CD4-positive, alpha-beta memory T cell (primary cell): ENCODE measurements around the gene KIF9. TPM values are rescaled to one million over a fixed set of nuclear protein-coding genes. Genes with fewer than 3 reads are reported as not detected.

Source experiments
- CTCF ChIA-PET: fragments of 350-600 bp; sonication (Branson Sonifier 250); formaldehyde crosslinking; loops from one replicate; lab custom pipeline; 2021; ENCODE audit warnings: inconsistent platforms; ENCODE audit not compliant: partially characterized antibody; lab: Charles Lee
- POLR2A ChIA-PET: fragments of 350-600 bp; sonication (Branson Sonifier 250); formaldehyde crosslinking; loops from one replicate; lab custom pipeline; 2021; ENCODE audit not compliant: partially characterized antibody; lab: Charles Lee
- DNase-seq, 5 donors: peaks; one replicate each; pipeline versions ENCODE4 v3.0.0 to v3.0.0-alpha.2; 2020 to 2022; ENCODE audit warnings: mixed read lengths in 1 of 5
- H3K27ac ChIP-seq: one replicate; pipeline ENCODE4 v1.7.0; 2013; ENCODE audit warnings: low read depth, low read length
- H3K27me3 ChIP-seq: 2 replicates; pipeline ENCODE4 v1.7.0; 2013; ENCODE audit warnings: mild to moderate bottlenecking, low read length, moderate library complexity; ENCODE audit not compliant: insufficient read depth
- H3K36me3 ChIP-seq: 2 replicates; pipeline ENCODE4 v1.7.0; 2013; ENCODE audit warnings: mild to moderate bottlenecking, low read length, moderate library complexity; ENCODE audit not compliant: insufficient read depth
- H3K4me1 ChIP-seq: 2 replicates; pipeline ENCODE4 v1.7.0; 2013; ENCODE audit warnings: mild to moderate bottlenecking, low read length, moderate library complexity; ENCODE audit not compliant: insufficient read depth
- H3K4me3 ChIP-seq, 2 donors: one replicate each; pipeline ENCODE4 v1.7.0; 2013; ENCODE audit warnings: low read length in 2 of 2, mild to moderate bottlenecking in 1 of 2
- H3K9me3 ChIP-seq, 2 donors: one replicate each; pipeline ENCODE4 v1.7.0; 2013; ENCODE audit warnings: low read length in 2 of 2, control low read depth in 1 of 2; ENCODE audit not compliant: control insufficient read depth in 1 of 2
- H3K27ac Mint-ChIP-seq, 7 donors: one replicate each; pipeline ENCODE4 v1.8.0; 2020 to 2021; ENCODE audit warnings: mixed read lengths in 7 of 7, mild to moderate bottlenecking in 6 of 7, inconsistent platforms in 3 of 7, moderate library complexity in 3 of 7
- H3K27me3 Mint-ChIP-seq, 2 donors: one replicate each; pipeline ENCODE4 v1.8.0; 2020 to 2021; ENCODE audit warnings: mixed read lengths in 2 of 2
- H3K36me3 Mint-ChIP-seq, 2 donors: one replicate each; pipeline ENCODE4 v1.8.0; 2020 to 2021; ENCODE audit warnings: mixed read lengths in 2 of 2, inconsistent platforms in 1 of 2, mild to moderate bottlenecking in 1 of 2
- H3K4me1 Mint-ChIP-seq, 4 donors: one replicate each; pipeline ENCODE4 v1.8.0; 2020 to 2021; ENCODE audit warnings: mixed read lengths in 4 of 4, mild to moderate bottlenecking in 1 of 4
- H3K4me3 Mint-ChIP-seq, 8 donors: one replicate each; pipeline ENCODE4 v1.8.0; 2020 to 2021; ENCODE audit warnings: mixed read lengths in 8 of 8, mild to moderate bottlenecking in 7 of 8, moderate library complexity in 6 of 8, inconsistent platforms in 3 of 8
- H3K9me3 Mint-ChIP-seq, 8 donors: one replicate each; pipeline ENCODE4 v1.8.0; 2020 to 2021; ENCODE audit warnings: mixed read lengths in 8 of 8, mild to moderate bottlenecking in 5 of 8, inconsistent platforms in 3 of 8, moderate library complexity in 1 of 8
- intact Hi-C: fragments of 100-400 bp; cut with micrococcal nuclease; formaldehyde crosslinking; loops from one replicate; pipeline ENCODE4 v1.15.1; 2023
- polyA plus RNA-seq, 2 donors: library from polyadenylated mRNA; unstranded; fragments of 300-500 nt; fragmentation: Illumina TruSeq; gene quantifications; one replicate each; pipeline ENCODE4 v1.2.3, GENCODE V29; 2021
- total RNA-seq, 2 experiments: library from RNA; stranded (reverse); gene quantifications; one replicate each; pipeline ENCODE4 v1.2.3, GENCODE V29; 2021

The KIF9 gene, protein sequence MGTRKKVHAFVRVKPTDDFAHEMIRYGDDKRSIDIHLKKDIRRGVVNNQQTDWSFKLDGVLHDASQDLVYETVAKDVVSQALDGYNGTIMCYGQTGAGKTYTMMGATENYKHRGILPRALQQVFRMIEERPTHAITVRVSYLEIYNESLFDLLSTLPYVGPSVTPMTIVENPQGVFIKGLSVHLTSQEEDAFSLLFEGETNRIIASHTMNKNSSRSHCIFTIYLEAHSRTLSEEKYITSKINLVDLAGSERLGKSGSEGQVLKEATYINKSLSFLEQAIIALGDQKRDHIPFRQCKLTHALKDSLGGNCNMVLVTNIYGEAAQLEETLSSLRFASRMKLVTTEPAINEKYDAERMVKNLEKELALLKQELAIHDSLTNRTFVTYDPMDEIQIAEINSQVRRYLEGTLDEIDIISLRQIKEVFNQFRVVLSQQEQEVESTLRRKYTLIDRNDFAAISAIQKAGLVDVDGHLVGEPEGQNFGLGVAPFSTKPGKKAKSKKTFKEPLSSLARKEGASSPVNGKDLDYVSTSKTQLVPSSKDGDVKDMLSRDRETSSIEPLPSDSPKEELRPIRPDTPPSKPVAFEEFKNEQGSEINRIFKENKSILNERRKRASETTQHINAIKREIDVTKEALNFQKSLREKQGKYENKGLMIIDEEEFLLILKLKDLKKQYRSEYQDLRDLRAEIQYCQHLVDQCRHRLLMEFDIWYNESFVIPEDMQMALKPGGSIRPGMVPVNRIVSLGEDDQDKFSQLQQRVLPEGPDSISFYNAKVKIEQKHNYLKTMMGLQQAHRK
- total RNA-seq, result 1 to 10 TPM; 2.3 to 3.2 TPM
- polyA plus RNA-seq, result 1 to 10 TPM; 3.8 to 4.4 TPM

DNA sequence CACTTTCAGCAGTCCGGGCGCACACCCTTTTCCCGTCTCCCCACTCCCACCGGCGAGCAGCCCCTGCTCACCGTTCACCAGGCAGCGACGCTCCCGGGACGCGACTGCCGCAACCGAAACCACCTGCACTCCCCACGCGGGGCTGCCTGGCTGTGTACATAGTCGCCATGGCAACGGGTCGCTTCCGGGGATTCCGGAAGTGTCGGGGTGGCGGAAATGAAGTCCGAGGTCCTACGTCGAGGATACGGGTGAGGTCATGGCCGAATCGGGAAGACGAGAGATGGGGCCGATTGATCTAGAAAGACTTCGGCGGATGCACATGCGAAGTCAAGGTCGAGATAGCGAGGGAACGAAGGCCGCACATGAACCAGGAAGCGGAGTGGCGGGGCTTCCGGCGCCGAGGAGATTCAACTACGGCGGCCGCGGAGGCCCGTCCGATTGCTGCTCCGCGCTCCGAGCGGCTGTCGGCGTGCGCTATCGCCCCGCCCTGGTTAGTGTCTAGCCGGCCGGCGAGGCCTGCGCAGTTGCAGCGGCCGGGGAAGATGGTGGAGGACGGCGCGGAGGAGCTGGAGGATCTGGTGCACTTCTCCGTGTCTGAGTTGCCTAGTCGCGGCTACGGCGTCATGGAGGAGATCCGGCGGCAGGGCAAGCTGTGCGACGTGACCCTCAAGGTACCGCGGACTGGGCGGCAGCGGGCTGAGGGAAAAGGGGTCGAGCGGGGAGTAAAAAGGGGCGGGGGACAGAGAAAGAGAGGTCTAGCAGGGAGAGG lies at the start of gene KIF9, which contains the start of gene KLHL18:
Gene KIF9 (minus strand): TSS at position 376 of the 769 bp plus-strand sequence. CDS start 5,425 bp downstream, outside the sequence.
Gene KLHL18 (plus strand): TSS at position 521 of the 769 bp plus-strand sequence. CDS start 22 bp downstream, at position 543.
- no peaks in the 10 kb centered on the region for H3K9me3 ChIP-seq
- H3K27ac Mint-ChIP-seq, result peak within 1 kb of the TSS; percentile 98 to 100 (median 100)
- ChIA-PET POLR2A (interaction anchor here (0.5 to 3.2 kb wide), 9 partner anchors 8 to 295 kb away, joined by 3 to 27 read pairs (median 5); partner anchors contain the start of genes PTPN23 and SETD2), CTCF (interaction anchor here (0.6 to 2.7 kb wide), 4 partner anchors 9 to 365 kb away, joined by 3 to 7 read pairs (median 5); partner anchors contain the start of gene SETD2)
- no peaks in the 10 kb centered on the region for H3K36me3 ChIP-seq
- peaks cover 40% of the 10 kb centered on the region for H3K4me1 ChIP-seq
- H3K4me3 Mint-ChIP-seq, result peak within 1 kb of the TSS; percentile 95 to 100 (median 98)
- no peaks in the 10 kb centered on the region for H3K27me3 Mint-ChIP-seq
- H3K27me3 ChIP-seq, result no peaks in the 10 kb centered on the region
- peaks cover 0 to 26% of the 10 kb centered on the region in 2 donors for H3K36me3 Mint-ChIP-seq
- intact Hi-C loops, result loop anchor here (1.0 to 5.0 kb wide), 5 partner anchors 98 to 306 kb away; partner anchors contain the start of genes CCDC12, ELP6 and SETD2
- H3K4me1 Mint-ChIP-seq, result peaks cover 19 to 54% (median 38%) of the 10 kb centered on the region in 4 donors
- H3K9me3 Mint-ChIP-seq, result peaks cover 0 to 4% (median 0%) of the 10 kb centered on the region in 8 donors
- peak within 1 kb of the TSS; percentile 95 for H3K27ac ChIP-seq
- peak within 1 kb of the TSS; percentile 94 to 99 for H3K4me3 ChIP-seq
- DNase-seq, result peak; percentile 97 to 98 (median 98)

DNA sequence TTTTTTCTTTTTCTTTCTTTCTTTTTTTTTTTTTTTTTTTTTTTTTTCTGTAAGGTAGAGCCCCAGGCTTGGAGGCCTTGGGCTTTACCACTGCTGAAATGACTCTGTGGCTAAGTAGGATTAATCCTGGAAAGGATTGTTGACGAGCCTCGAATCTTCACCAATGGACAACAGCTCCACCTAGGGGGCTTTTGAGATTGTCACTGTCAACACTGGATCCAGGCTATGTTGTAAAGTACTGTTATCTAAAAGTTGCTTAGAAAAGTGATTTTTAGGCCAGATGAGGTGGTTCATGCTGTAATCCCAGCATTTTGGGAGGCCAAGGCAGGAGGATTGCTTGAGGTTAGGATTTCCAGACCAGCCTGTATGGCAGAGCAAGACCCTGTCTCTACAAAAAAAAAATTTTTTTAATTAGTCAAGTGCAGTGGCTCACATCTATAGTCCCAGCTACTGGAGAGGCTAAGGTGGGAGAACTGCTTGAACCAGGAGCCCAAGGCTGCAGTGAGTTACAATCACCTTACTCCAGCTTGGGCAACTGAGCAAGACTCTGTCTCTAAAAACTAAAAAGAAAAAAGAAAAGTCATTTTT lies 41.8 kb upstream of the KIF9 start:
- H3K27ac ChIP-seq, result no peak overlapping the region
- peak; percentile 47 to 63 (median 48) for DNase-seq
- intact Hi-C loops, result loop anchor here (1.0 to 10.0 kb wide), 4 partner anchors 160 to 619 kb away; partner anchors contain the start of gene SETD2
- H3K27me3 ChIP-seq, result no peaks in the 10 kb centered on the region
- H3K4me3 ChIP-seq, result no peak overlapping the region
- CTCF ChIA-PET, result interaction anchor here (0.6 to 3.3 kb wide), 23 partner anchors 11 to 621 kb away, joined by 3 to 28 read pairs (median 3); partner anchors contain the start of gene SETD2
- H3K36me3 Mint-ChIP-seq, result peaks cover 33 to 60% of the 10 kb centered on the region in 2 donors
- POLR2A ChIA-PET, result interaction anchor here (0.6 to 1.3 kb wide), 3 partner anchors 63 to 184 kb away, joined by 3 to 4 read pairs (median 4); partner anchors contain the start of gene SETD2
- no peaks in the 10 kb centered on the region for H3K9me3 ChIP-seq
- H3K27ac Mint-ChIP-seq, result peak overlapping the region in 1 of 7 donors; percentile 37
- H3K4me3 Mint-ChIP-seq, result no peak overlapping the region
- H3K9me3 Mint-ChIP-seq, result no peaks in the 10 kb centered on the region
- no peaks in the 10 kb centered on the region for H3K4me1 ChIP-seq
- no peaks in the 10 kb centered on the region for H3K27me3 Mint-ChIP-seq
- H3K36me3 ChIP-seq, result peaks cover 36% of the 10 kb centered on the region
- peaks cover 0 to 5% (median 1%) of the 10 kb centered on the region in 4 donors for H3K4me1 Mint-ChIP-seq

DNA sequence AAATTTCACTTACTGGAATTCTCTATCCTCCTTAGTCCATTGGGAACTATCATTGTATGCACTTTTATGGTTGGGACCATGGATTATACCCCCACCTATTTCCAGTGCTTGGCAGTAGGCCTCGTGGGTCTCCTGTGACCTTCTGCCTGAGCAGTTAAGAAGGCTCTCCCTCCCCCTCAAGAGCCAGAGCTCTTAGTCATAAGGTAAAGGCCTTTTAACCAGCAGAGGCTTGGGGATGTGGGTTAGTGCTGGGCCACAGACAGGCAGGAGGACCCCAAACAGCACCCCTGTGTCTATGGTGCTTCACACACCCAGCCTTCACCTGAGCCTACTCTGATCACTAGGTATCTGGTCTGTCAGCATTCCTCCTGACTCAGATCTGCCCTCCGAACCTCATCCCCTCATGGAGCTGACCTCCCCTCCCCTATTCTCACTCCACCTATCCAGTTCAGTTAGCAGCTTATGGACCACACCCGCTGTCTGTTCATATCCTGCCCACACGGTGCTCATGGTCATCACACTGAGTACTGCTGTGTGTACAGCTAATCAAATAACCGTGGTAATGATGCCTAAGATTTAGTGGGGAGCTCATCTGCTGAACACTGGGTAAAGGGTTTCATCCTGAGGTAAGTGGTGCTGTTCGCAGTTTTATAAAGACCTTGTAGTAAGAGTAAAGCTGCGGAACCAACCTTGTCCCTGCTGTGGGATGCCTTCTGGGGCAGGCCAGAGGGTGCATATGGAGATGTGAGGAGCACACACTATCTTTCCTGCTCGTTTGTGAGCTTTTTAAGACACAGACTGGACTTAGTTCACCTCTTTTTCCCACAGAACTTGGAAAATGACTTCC lies 41.1 kb upstream of the KIF9 start:
- intact Hi-C loops, result loop anchor here (1.0 to 10.0 kb wide), 4 partner anchors 159 to 618 kb away; partner anchors contain the start of gene SETD2
- Histone ChIP-seq H3K4me3 (no peak overlapping the region), H3K9me3 (no peaks in the 10 kb centered on the region), H3K36me3 (peaks cover 42% of the 10 kb centered on the region), H3K4me1 (no peaks in the 10 kb centered on the region), H3K27ac (no peak overlapping the region), H3K27me3 (no peaks in the 10 kb centered on the region)
- peaks cover 32 to 64% of the 10 kb centered on the region in 2 donors for H3K36me3 Mint-ChIP-seq
- CTCF ChIA-PET, result interaction anchor here (0.6 to 3.3 kb wide), 24 partner anchors 8 to 620 kb away, joined by 3 to 28 read pairs (median 4); partner anchors contain the start of gene SETD2
- no peaks in the 10 kb centered on the region for H3K9me3 Mint-ChIP-seq
- POLR2A ChIA-PET, result interaction anchor here (0.7 to 1.3 kb wide), 3 partner anchors 45 to 183 kb away, joined by 3 to 4 read pairs (median 3); partner anchors contain the start of gene SETD2
- no peak overlapping the region for H3K4me3 Mint-ChIP-seq
- peaks cover 0 to 5% (median 1%) of the 10 kb centered on the region in 4 donors for H3K4me1 Mint-ChIP-seq
- H3K27ac Mint-ChIP-seq, result peak overlapping the region in 5 of 7 donors; percentile 36 to 89 (median 57)
- DNase-seq, result no peak
- H3K27me3 Mint-ChIP-seq, result no peaks in the 10 kb centered on the region

DNA sequence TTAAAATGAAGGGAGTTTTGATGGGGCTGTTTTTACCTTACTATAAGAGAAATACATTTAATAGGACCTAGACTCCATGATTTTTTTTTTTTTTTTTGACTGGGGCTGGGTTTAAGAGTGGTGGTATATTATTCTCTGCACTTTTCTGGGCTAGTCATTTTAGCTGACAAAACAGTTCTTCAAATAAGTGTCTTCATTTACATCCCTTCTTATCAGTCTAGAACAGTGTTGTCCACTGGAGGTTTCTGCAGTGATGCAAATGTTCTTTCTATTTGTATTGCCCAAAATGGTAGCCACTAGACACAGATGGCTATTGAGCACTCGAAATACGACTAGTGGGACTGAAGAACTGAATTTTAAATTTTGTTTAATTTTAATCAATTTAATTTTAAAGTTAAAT lies 37.4 kb upstream of the KIF9 start:
- H3K27me3 Mint-ChIP-seq, result no peaks in the 10 kb centered on the region
- DNase-seq, result no peak
- H3K27me3 ChIP-seq, result no peaks in the 10 kb centered on the region
- POLR2A ChIA-PET, result no interaction called here
- no peaks in the 10 kb centered on the region for H3K4me1 ChIP-seq
- intact Hi-C loops, result loop anchor here (10.0 kb wide), 2 partner anchors 205 to 315 kb away; no protein-coding TSS in a partner anchor
- H3K4me3 ChIP-seq, result no peak overlapping the region
- peaks cover 18 to 56% of the 10 kb centered on the region in 2 donors for H3K36me3 Mint-ChIP-seq
- peak overlapping the region in 1 of 7 donors; percentile 34 for H3K27ac Mint-ChIP-seq
- peaks cover under 1 to 7% (median 3%) of the 10 kb centered on the region in 4 donors for H3K4me1 Mint-ChIP-seq
- H3K9me3 ChIP-seq, result no peaks in the 10 kb centered on the region
- H3K36me3 ChIP-seq, result peaks cover 29% of the 10 kb centered on the region
- no peaks in the 10 kb centered on the region for H3K9me3 Mint-ChIP-seq
- H3K27ac ChIP-seq, result no peak overlapping the region
- H3K4me3 Mint-ChIP-seq, result no peak overlapping the region
- CTCF ChIA-PET, result interaction anchor here (0.8 to 1.8 kb wide), 3 partner anchors 10 to 189 kb away, joined by 3 to 5 read pairs (median 3); no protein-coding TSS in a partner anchor

DNA sequence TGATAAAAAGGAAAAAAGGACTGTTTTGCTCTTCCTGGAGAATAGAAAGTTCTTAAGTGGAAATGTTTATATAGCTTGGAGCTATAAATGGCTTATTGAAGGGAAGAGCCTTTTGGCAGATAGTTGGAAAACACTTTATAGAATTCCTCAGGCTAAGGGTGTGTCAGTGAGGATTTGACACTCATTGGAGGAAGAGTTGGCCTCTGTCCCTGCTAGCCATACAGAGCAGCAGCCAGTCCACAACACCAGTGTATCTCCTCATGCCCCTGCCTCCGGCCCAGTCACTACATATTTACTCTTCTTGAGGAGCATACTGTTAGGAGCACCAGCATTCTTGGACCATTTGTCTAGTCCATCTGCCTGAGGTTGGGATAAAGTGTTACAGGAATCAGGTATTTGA lies 36.3 kb upstream of the KIF9 start:
- Mint-ChIP-seq H3K27me3 (no peaks in the 10 kb centered on the region), H3K36me3 (peaks cover 18 to 54% of the 10 kb centered on the region in 2 donors), H3K4me3 (no peak overlapping the region), H3K27ac (peak overlapping the region in 2 of 7 donors; percentile 14 to 52), H3K4me1 (peaks cover 2 to 8% (median 5%) of the 10 kb centered on the region in 4 donors), H3K9me3 (no peaks in the 10 kb centered on the region)
- H3K4me3 ChIP-seq, result no peak overlapping the region
- DNase-seq, result no peak
- no peaks in the 10 kb centered on the region for H3K9me3 ChIP-seq
- H3K27me3 ChIP-seq, result no peaks in the 10 kb centered on the region
- ChIA-PET POLR2A (no interaction called here), CTCF (interaction anchor here (1.3 to 1.4 kb wide), 2 partner anchors 154 to 452 kb away, joined by 3 to 5 read pairs; no protein-coding TSS in a partner anchor)
- intact Hi-C loops, result no loop called here
- H3K27ac ChIP-seq, result no peak overlapping the region
- peaks cover 27% of the 10 kb centered on the region for H3K36me3 ChIP-seq
- H3K4me1 ChIP-seq, result no peaks in the 10 kb centered on the region
